Activated CD8-positive, alpha-beta T cell treated with anti-CD3 and anti-CD28 coated beads for 36 hours (primary cell): ENCODE data around the gene SART3. TPM values are rescaled to one million over a fixed set of nuclear protein-coding genes. Genes with fewer than 3 reads are reported as not detected.
A peak's percentile ranks its signal among the peaks of the same experiment; 100 is the strongest.

Experiments used
- ATAC-seq: fragments of 200-7000 bp; cut with Tn5 transposase; one replicate; pipeline ENCODE4 v1.10.0; 2021; ENCODE audit warnings: mild to moderate bottlenecking, moderate library complexity
- CTCF ChIA-PET: fragments of 350-600 bp; sonication (Branson Sonifier 250); formaldehyde crosslinking; loops from one replicate; lab custom pipeline; 2021; ENCODE audit warnings: antibody characterized with exemption; lab: Charles Lee
- POLR2A ChIA-PET: fragments of 350-600 bp; sonication (Branson Sonifier 250); formaldehyde crosslinking; loops from one replicate; lab custom pipeline; 2021; ENCODE audit warnings: antibody characterized with exemption; lab: Charles Lee
- DNase-seq: peaks from one replicate; pipeline ENCODE4 v3.0.0-alpha.2; 2020
- H3K27ac Mint-ChIP-seq: one replicate; pipeline ENCODE4 v1.8.0; 2021; ENCODE audit warnings: mild to moderate bottlenecking, mixed read lengths
- H3K27me3 Mint-ChIP-seq: one replicate; pipeline ENCODE4 v1.8.0; 2021; ENCODE audit warnings: mixed read lengths
- H3K36me3 Mint-ChIP-seq: one replicate; pipeline ENCODE4 v1.8.0; 2021; ENCODE audit warnings: low read depth, mixed read lengths
- H3K4me1 Mint-ChIP-seq: one replicate; pipeline ENCODE4 v1.8.0; 2021; ENCODE audit warnings: low read depth, mixed read lengths
- H3K4me3 Mint-ChIP-seq: one replicate; pipeline ENCODE4 v1.8.0; 2021; ENCODE audit warnings: mild to moderate bottlenecking, moderate library complexity, mixed read lengths
- H3K9me3 Mint-ChIP-seq: one replicate; pipeline ENCODE4 v1.8.0; 2021; ENCODE audit warnings: mixed read lengths
- intact Hi-C: fragments of 100-400 bp; cut with micrococcal nuclease; formaldehyde crosslinking; loops from one replicate; pipeline ENCODE4 v1.10.0; 2022
- total RNA-seq, 2 experiments: library from RNA; stranded (reverse); gene quantifications; one replicate each; pipeline ENCODE4 v1.2.3, GENCODE V29; 2021
- TF ChIP-seq, protein P1 (sequence below): fragments of 200-600 bp; IDR thresholded peaks from one replicate; pipeline ENCODE4 v1.8.0; 2022; ENCODE audit warnings: antibody characterized with exemption, mild to moderate bottlenecking

SART3 gene
- total RNA-seq, 2 experiments from 2014 or later = 80.1 to 81.4 TPM

DNA sequence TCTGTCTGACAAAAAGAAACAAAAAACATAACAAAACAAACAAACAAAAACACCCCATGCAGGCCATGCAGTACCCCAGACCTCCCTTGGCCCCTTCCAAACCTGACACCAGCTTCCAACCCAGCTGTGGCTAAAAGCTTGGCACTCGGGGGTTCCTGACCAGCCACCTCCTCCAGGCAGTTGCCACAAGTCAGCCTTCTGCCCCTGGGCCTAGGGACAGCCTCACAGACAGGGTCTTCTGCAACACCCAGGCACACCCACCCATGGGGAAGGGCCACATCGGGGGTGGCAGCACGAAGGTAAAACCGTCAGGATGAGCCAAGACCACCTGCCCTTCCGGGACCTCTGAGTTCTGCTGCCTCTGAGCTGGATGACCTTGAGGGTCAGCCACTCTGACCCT lies 47.6 kb upstream of the SART3 start:
- POLR2A ChIA-PET = interaction anchor here (0.6 to 1.3 kb wide), 3 partner anchors 8 to 63 kb away, joined by 3 to 4 read pairs (median 3); no protein-coding TSS in a partner anchor
- CTCF ChIA-PET = interaction anchor here (4.0 to 15.6 kb wide), 2 partner anchors 9 to 42 kb away, joined by 13 to 645 read pairs; partner anchors contain the start of genes ISCU and SART3
- no peak overlapping the region for H3K27ac Mint-ChIP-seq
- peaks cover 2% of the 10 kb centered on the region for H3K36me3 Mint-ChIP-seq
- no peak overlapping the region for H3K4me3 Mint-ChIP-seq
- TF ChIP-seq, protein P1, sequence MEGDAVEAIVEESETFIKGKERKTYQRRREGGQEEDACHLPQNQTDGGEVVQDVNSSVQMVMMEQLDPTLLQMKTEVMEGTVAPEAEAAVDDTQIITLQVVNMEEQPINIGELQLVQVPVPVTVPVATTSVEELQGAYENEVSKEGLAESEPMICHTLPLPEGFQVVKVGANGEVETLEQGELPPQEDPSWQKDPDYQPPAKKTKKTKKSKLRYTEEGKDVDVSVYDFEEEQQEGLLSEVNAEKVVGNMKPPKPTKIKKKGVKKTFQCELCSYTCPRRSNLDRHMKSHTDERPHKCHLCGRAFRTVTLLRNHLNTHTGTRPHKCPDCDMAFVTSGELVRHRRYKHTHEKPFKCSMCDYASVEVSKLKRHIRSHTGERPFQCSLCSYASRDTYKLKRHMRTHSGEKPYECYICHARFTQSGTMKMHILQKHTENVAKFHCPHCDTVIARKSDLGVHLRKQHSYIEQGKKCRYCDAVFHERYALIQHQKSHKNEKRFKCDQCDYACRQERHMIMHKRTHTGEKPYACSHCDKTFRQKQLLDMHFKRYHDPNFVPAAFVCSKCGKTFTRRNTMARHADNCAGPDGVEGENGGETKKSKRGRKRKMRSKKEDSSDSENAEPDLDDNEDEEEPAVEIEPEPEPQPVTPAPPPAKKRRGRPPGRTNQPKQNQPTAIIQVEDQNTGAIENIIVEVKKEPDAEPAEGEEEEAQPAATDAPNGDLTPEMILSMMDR = no peak
- H3K4me1 Mint-ChIP-seq = peaks cover 12% of the 10 kb centered on the region
- ATAC-seq = no peak
- no peaks in the 10 kb centered on the region for H3K9me3 Mint-ChIP-seq
- no peak for DNase-seq
- intact Hi-C loops = no loop called here
- peaks cover 1% of the 10 kb centered on the region for H3K27me3 Mint-ChIP-seq

DNA sequence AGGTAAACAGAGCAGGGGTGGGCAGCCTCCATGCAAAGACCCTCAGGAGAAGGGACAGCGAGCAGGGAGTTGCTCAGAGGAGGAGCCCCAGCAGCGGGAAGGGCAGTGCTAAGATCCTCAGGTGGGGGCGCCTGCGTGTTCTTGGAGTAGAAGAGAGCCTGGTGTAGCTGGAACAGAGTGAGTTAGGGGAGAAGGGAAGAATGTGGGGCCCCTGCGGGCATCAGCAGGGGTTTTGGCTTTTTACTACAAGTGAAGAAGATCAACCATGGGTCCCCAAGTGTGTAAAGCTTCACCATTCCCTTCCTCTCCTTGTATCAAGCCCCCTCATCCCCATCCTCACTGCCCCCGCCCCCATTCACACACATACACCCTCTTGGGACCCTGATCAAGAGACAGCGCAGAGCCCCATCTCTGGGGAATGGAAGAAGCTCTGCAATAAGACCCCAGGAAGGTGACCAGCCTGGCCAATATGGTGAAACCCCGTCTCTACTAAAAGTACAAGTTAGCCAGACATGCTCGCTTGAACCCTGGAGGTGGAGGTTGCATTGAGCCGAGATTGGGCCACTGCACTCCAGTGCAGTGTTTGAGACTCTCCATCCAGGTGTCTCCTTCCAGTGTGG lies 47.1 kb upstream of the SART3 start:
- Mint-ChIP-seq H3K4me1 (peaks cover 10% of the 10 kb centered on the region), H3K9me3 (no peaks in the 10 kb centered on the region), H3K27ac (no peak overlapping the region), H3K36me3 (peaks cover 2% of the 10 kb centered on the region), H3K4me3 (no peak overlapping the region), H3K27me3 (peaks cover 1% of the 10 kb centered on the region)
- TF ChIP-seq, protein P1 = no peak
- ATAC-seq (no peak), DNase-seq (no peak)
- CTCF ChIA-PET = interaction anchor here (0.8 to 15.6 kb wide), 3 partner anchors 10 to 42 kb away, joined by 3 to 645 read pairs (median 13); partner anchors contain the start of genes ISCU and SART3
- intact Hi-C loops = no loop called here
- POLR2A ChIA-PET = interaction anchor here (0.6 to 0.8 kb wide), 2 partner anchors 62 to 490 kb away, joined by 3 to 4 read pairs; no protein-coding TSS in a partner anchor

DNA sequence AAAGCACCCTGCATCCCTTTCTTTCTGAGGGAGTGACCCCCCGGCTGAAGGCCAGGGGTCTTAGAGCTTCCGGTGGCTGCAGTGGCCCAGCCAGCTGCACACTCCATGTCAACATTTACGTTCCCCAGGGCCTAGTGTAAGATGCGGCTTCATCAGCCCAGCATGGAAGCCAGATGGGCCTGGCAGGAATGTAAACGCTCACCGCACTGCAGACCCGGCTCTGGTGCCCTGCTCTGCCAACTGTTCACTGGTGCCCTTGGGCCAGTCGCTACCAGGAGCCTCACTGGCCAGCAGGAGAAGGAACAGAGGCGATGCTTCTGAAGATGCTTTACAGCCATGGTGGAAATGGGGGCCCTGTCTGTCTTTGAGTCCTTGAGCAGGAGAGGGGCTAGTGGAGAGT lies 45.5 kb upstream of the SART3 start:
- H3K36me3 Mint-ChIP-seq = peaks cover 2% of the 10 kb centered on the region
- DNase-seq = no peak
- no peaks in the 10 kb centered on the region for H3K9me3 Mint-ChIP-seq
- H3K4me3 Mint-ChIP-seq = no peak overlapping the region
- H3K27me3 Mint-ChIP-seq = peaks cover 1% of the 10 kb centered on the region
- H3K4me1 Mint-ChIP-seq = peaks cover 1% of the 10 kb centered on the region
- ATAC-seq = no peak
- H3K27ac Mint-ChIP-seq = no peak overlapping the region
- TF ChIP-seq, protein P1 = no peak
- intact Hi-C loops = no loop called here
- POLR2A ChIA-PET = interaction anchor here (0.6 kb wide), 1 partner anchor 79 kb away, joined by 3 read pairs; no protein-coding TSS in a partner anchor
- CTCF ChIA-PET = interaction anchor here (4.0 kb wide), 1 partner anchor 12 kb away, joined by 13 read pairs; no protein-coding TSS in a partner anchor

DNA sequence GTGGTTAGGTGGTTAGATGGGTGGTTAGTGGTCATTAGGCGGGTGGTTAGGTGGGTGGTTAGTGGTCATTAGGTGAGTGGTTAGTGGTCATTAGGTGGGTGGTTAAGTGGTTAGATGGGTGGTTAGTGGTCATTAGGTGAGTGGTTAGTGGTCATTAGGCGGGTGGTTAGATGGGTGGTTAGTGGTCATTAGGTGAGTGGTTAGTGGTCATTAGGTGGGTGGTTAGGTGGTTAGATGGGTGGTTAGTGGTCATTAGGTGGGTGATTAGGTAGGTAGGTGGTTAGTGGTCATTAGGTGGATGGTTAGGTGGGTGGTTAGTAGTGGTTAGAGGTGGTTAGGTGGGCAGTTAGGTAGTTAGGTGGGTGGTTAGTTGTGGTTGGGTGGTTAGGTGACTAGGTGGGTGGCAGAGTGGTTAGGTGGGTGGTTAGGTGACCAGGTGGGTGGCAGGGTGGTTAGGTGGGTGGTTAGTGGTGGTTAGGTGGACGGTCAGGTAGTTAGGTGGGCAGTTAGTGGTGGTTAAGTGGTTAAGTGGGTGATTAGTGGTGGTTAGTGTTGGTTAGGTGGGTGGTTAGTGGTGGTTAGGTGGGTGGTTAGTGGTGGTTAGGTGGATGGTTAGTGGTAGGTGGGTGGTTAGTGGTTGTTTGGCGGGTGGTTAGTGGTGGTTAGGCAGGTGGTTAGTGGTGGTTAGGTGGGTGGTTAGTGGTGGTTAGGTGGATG lies 44.9 kb upstream of the SART3 start:
- ATAC-seq (peak; percentile 20), DNase-seq (no peak)
- peak overlapping the region; percentile 52 for H3K27ac Mint-ChIP-seq
- TF ChIP-seq, protein P1 = no peak
- H3K4me1 Mint-ChIP-seq = no peaks in the 10 kb centered on the region
- ChIA-PET CTCF (interaction anchor here (4.0 kb wide), 1 partner anchor 12 kb away, joined by 13 read pairs; no protein-coding TSS in a partner anchor), POLR2A (interaction anchor here (0.6 kb wide), 1 partner anchor 78 kb away, joined by 3 read pairs; no protein-coding TSS in a partner anchor)
- peaks cover 2% of the 10 kb centered on the region for H3K36me3 Mint-ChIP-seq
- intact Hi-C loops = no loop called here
- peak overlapping the region; percentile 45 for H3K4me3 Mint-ChIP-seq
- peaks cover 1% of the 10 kb centered on the region for H3K27me3 Mint-ChIP-seq
- no peaks in the 10 kb centered on the region for H3K9me3 Mint-ChIP-seq
